ENCODE data around the gene CAMTA1. TPM values are rescaled to one million over a fixed set of nuclear protein-coding genes. Genes with fewer than 3 reads are reported as not detected.

Gene CAMTA1
- total RNA-seq, 1 experiment from 2014 or later = 69.5 TPM

- no peak for TF ChIP-seq MAX (IDR thresholded peaks at IDR 0.05)
- TF ChIP-seq YY1 (IDR thresholded peaks at IDR 0.05; ENCODE audit: extremely low read depth, insufficient replicate concordance, low read depth, low read length) = no peak
- no peak for TF ChIP-seq CBX3 (IDR thresholded peaks at IDR 0.05; ENCODE audit: low read depth)
- no peak for TF ChIP-seq ZFX (IDR thresholded peaks at IDR 0.05)
- no peak for TF ChIP-seq SRF (IDR thresholded peaks at IDR 0.05; ENCODE audit: low read depth)
- TF ChIP-seq POLR2AphosphoS5 (IDR thresholded peaks at IDR 0.05; ENCODE audit: low read depth, low read length) = no peak
- TF ChIP-seq CTCF (IDR thresholded peaks at IDR 0.05 in 2 of 3, conservative IDR thresholded peaks at IDR 0.05 in 1 of 3; ENCODE audit: borderline replicate concordance in 1 of 3, insufficient read depth in 1 of 3, low read depth in 2 of 3, low read length in 2 of 3) = no peak
- no peak for TF ChIP-seq SIN3A (IDR thresholded peaks at IDR 0.05; ENCODE audit: low read depth)
These were observed 67.1 kb downstream of the CAMTA1 start (continued) for GRCh38 chr1:6852136-6852890.

GRCh38 chr1:6854166-6854565 is 68.9 kb downstream of the CAMTA1 start:
- Histone ChIP-seq H3K27me3 (ENCODE audit: insufficient read depth, low read length) (no peaks in the 10 kb centered on the region), H3K9me2 (ENCODE audit: insufficient read depth) (no peaks in the 10 kb centered on the region), H3K4me1 (ENCODE audit: control insufficient read depth in 1 of 2, insufficient read depth in 2 of 2, low read length in 2 of 2) (peaks cover 2 to 3% of the 10 kb centered on the region in 2 experiments; a peak in 3 of 4 replicates), H3K27ac (ENCODE audit: low read depth, low read length) (no peak overlapping the region), H3K9me3 (ENCODE audit: control insufficient read depth in 1 of 2, insufficient read depth in 1 of 2, low read depth in 1 of 2, low read length in 2 of 2) (no peaks in the 10 kb centered on the region), H3K4me2 (ENCODE audit: low read length) (no peak overlapping the region), H3K4me3 (replicated peaks in 1 of 2; ENCODE audit: low read depth in 1 of 2, low read length in 2 of 2) (no peak overlapping the region), H4K20me1 (ENCODE audit: insufficient read depth) (no peaks in the 10 kb centered on the region), H2AFZ (ENCODE audit: low read depth, low read length, poor library complexity, severe bottlenecking) (no peak overlapping the region), H3K36me3 (ENCODE audit: control insufficient read depth in 1 of 2, insufficient read depth in 2 of 2, low read length in 2 of 2) (no peaks in the 10 kb centered on the region; a peak in 1 of 4 replicates), H3K79me2 (ENCODE audit: insufficient read depth, low read length) (peaks cover 7% of the 10 kb centered on the region; the same call in 1 of the 2 replicates), H3K9ac (ENCODE audit: low read length) (no peak overlapping the region)
- ChIA-PET RAD21 (ENCODE audit: low non-redundant PET in 1 of 2, low total read pairs in 2 of 2, uncharacterized antibody in 2 of 2, unreplicated experiment in 2 of 2) (no interaction called here), POLR2A (no interaction called here), CTCF (no interaction called here)
- DNase-seq (ENCODE audit: low read depth, low spot score) (no peak), ATAC-seq (no peak)
- TF ChIP-seq TCF7L2 (IDR thresholded peaks at IDR 0.05; ENCODE audit: borderline replicate concordance, extremely low read depth, insufficient read depth, insufficient read length) = no peak
- no peak for TF ChIP-seq ZBTB33 (IDR thresholded peaks at IDR 0.05; ENCODE audit: extremely low read depth, insufficient replicate concordance, low read length)
- TF ChIP-seq FOSL1 (IDR thresholded peaks at IDR 0.05; ENCODE audit: low read depth) = no peak
- no peak for TF ChIP-seq POLR2A (IDR thresholded peaks at IDR 0.05; ENCODE audit: borderline replicate concordance, extremely low read depth, insufficient read depth, insufficient read length)
- TF ChIP-seq SRF (IDR thresholded peaks at IDR 0.05; ENCODE audit: low read depth) = no peak
- TF ChIP-seq POLR2AphosphoS5 (IDR thresholded peaks at IDR 0.05; ENCODE audit: low read depth, low read length) = no peak
- TF ChIP-seq CBX3 (IDR thresholded peaks at IDR 0.05; ENCODE audit: low read depth) = no peak
- intact Hi-C loops (cut with micrococcal nuclease) = no loop called here
- BruUV-seq (replicated peaks) = no TSS peak

All from HCT116 (cell line).